Activated T-helper 1 cell treated with anti-CD3 and anti-CD28 coated beads, Interleukin-2, amount 50 U/mL, for 16 hours (primary cell): ENCODE data around the gene RAPGEF4.
"Not testable (repeated sequence)": the region's sequence is repeated elsewhere in the genome, so short reads cannot be mapped to it uniquely, and the experiment has no call there.

Experiments used
- DNase-seq, 2 donors: peaks; one replicate each; pipeline ENCODE4 v3.0.0-alpha.2; 2020; ENCODE audit warnings: low read depth in 1 of 2, low spot score in 1 of 2

RAPGEF4 gene

DNA sequence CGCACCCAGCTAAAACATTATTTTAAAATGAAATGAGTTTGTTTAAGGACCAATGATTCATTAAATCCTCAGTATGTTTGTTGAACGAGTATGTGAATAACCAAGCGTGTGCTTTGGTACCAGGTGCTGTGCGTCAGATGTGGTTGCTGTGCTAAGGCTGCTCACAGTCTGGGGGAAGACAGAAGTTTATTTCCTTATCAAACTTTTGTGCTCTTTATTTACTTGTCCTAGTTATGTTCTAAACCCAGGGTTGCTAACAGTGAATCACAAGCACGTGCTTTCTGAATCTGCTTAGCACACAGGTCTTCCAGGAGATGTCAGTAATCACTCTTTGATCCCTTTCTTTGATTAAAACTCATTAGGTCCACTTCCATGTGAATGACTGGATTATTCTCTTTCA is 37.0 kb downstream of the RAPGEF4 start:
- no peak for DNase-seq

GRCh38 chr2:172774302-172774701 is 38.7 kb downstream of the RAPGEF4 start:
- no peak for DNase-seq

DNA sequence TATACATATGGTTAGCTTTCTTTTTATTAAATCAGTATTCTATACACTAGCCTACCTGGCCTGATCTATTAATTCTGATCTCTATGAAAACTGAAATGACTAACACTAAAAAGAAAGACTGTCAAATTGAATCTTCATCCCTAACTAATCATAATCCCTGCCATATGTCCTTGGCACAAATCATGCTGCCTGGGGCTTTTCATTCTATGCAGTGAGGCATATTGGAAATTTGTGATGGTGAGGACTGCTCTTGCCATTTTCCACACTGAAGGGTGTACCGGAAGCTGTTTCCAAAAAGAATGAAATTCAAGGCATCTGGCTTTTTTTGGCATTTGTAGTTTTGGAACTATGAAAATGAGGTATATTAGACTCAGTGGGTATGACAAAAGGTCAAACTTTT is 39.7 kb downstream of the RAPGEF4 start:
- DNase-seq, result no peak

GRCh38 chr2:172777431-172777830 is 41.8 kb downstream of the RAPGEF4 start:
- no peak for DNase-seq

DNA sequence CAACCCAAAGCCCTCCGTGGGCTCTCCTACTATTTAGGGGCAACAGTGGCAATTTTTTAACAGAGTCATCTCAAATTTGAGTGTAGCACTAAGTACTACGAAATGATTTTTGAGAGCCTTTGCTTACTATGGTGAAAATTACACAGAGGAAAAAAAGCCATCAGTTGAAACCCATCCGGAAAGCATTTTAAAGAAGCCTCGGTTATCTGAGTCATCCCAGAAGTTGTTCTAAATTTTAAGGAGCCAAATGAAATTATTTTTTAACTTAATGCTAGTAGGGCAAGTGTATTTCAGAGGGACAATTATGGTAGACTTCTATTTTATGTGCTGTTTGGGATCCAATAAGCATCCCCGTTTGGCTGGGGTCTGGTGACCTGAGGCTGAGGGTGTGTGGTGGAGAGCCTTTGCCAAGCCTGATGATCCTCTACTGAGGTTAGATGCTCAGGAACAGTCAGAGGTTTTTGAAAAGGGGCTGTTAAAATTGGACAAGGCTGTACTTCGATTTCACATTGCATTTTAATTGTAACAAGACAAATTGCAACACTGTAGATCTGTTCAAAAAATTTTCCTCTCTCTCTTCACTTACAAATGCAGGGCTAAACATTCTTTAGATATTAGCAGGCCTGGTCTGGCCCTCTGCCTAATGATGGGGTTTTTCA is 47.0 kb downstream of the RAPGEF4 start:
- DNase-seq, result no peak

GRCh38 chr2:172783165-172783898 is 47.7 kb downstream of the RAPGEF4 start:
- no peak for DNase-seq

DNA sequence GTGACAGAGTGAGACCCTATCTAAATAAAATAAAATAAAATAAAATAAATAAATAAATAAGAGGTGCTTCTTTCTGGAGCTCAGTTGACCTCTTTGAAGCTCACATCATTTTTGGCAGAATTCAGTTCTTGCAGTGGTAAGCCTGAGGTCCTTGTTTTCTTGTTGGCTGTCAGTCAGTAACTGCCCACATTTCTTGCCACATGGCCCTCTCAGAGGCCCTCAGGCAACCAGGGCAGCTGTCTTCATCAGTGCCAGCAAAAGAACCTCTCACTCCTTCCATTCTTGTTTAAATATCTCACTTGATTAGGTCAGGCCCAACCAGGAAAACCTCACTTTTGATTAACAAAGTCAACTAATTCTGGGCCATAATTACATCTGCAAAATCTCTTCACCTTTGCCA is 53.2 kb downstream of the RAPGEF4 start:
- no peak for DNase-seq

DNA sequence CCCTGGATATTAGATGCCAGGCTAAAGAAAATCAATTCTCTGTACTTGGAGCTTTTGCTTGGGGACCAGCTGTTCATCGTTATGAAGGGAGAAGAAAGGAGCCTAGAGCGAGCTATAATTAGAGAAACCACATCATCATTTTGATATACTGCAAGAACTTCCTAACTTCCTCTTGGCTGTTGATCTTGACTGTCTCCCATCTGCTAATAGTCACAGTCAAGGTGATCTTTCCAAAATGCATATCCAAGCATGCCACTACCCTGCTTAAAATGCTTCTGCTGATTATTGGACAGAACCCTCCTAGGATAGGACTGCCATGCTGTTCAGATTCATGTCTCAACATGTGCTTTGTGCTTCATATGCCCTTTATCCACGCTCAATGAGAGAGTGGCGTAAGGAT is 54.8 kb downstream of the RAPGEF4 start:
- DNase-seq, result no peak

- no peak for DNase-seq
Measured at GRCh38 chr2:172791953-172792352, 56.3 kb downstream of the RAPGEF4 start.

DNA sequence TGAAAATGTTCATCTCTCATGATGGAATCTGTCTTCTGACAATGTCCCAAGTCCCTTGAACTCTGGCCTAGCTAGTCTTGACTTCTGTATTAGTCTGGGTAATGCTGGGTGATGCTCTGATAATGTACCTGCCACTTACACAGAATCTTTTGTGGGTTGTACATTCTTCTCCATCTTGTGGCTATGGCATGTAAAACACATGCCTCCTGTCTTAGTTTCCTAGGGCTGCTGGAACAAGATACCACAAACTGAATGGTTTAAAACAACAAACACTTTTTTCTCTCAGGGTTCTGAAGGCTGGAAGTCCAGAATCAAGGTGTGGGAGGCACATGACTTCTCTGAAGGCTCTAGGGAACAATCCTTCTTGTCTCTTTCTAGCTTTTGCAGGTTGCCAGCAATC is 57.1 kb downstream of the RAPGEF4 start:
- DNase-seq, result no peak

DNA sequence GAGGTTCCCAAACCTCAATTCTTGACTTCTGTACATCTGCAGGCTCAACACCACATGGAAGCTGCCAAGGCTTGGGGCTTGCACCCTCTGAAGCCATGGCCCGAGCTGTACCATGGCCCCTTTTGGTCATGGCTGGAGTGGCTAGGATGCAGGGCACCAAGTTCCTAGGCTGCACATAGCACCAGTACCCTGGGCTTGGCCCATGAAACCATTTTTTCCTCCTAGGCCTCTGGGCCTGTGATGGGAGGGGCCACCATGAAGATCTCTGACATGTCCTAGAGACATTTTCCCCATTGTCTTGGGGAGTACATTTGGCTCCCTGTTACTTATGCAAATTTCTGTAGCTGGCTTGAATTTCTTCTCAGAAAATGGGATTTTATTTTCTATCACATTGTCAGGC is 67.7 kb downstream of the RAPGEF4 start:
- DNase-seq, result not testable (repeated sequence)

DNA sequence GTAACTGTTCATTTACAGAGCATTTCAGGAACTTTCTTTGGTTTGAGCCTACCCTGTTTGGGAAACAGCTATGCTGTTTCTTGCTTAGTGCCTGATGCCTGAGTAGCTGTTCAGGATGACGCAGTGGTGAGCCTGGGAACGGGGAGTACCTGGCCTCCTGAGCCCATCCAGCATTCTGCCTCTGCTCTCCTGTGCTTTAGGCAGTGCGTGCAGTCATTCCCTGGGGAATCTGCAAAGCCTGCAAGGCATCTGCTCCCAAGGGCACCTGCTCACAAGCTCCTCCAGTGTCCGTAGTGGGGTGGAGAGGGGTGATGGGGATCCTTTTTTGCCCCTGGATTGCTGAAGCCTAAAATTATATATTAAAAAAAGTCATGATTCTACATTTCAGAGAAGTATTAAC is 68.8 kb downstream of the RAPGEF4 start:
- DNase-seq, result no peak

GRCh38 chr2:172806493-172806892 is 70.8 kb downstream of the RAPGEF4 start:
- no peak for DNase-seq

DNA sequence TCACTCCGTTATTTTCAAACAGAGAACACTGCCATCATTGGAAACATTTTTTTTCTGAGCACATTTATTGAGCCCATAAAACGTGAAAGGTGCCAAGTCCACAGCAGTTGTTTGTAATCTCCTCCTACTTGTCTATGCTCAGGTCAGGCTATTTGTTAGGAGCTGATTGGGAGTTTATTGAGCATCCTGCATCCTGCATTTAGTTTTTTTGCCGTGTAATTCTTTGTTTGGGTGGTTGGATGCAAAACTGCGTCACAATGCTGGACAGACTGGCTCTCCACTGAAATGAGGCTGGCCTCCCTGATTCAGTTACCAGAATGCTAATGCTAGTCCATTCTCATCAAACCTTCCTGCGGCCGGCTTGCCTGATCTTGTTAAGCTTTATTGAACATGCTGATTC is 71.4 kb downstream of the RAPGEF4 start:
- no peak for DNase-seq

DNA sequence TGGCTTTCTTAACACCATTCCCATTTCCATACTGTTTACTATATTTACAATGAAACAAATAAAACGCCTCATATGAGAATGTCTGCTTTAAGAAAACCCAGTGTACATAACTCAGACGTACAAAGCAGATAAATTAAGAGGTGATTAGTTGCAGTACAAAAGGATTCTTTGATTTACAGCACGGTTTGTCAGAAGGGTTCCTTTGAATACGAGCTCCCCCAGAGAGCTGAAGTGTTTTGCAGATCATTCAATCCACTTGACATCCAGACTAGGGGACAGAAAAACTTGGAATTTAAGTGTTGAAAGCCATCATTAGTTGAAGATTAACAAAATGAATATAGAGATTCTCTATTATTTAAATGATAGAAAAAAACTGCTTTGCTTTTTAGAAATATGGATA is 72.5 kb downstream of the RAPGEF4 start:
- DNase-seq, result no peak

DNA sequence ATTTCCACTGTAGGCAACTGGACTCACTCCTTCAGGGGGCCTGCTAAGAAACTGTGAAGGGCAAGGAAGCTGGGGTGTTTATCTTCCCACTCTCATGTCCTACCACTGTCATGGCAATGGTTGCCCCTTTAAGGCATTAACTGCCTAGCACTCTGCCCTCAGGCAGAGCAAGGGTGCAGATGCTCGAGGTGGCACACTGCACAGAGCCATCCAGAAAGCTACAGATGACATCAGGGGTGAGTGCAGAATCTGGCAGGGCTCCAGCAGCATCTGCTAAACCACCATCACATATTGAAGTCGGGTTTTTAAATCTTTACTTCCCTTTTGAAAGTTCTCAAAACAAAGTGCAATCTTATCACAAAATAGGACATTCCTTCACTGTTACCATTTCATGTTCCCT is 75.4 kb downstream of the RAPGEF4 start:
- DNase-seq, result no peak

- no peak for DNase-seq
Measured at GRCh38 chr2:172812158-172812744, 76.6 kb downstream of the RAPGEF4 start.

DNA sequence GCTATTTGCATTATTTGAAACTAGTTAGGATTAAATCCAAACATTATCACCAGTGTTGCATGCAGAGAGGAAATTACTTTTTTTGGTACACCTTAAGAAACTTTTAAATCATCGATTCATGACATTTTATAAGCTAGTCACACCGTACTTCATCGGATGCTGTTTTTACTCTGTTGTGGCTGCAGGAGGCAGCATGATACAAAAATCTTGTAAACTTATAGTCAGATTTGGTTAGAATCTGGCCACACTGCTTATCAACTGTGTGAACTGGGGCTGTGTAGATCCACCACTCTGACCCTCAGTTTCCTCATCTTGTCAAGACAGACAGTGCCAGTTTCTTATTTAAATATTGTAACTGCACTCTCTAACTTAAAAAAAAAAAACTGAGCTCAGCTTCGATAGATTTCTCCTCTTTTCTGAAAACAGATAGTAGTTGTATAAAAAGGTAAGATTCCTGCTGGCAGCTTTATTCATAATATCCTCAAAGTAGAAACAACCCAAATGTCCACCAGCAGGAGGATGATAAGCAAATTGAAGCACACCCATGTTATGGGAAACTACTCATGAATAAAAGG is 77.8 kb downstream of the RAPGEF4 start:
- DNase-seq, result no peak

- DNase-seq, result no peak
Measured at GRCh38 chr2:172817411-172817810, 81.8 kb downstream of the RAPGEF4 start.

GRCh38 chr2:172819943-172820342 is 84.3 kb downstream of the RAPGEF4 start:
- no peak for DNase-seq

- DNase-seq, result no peak
Measured at GRCh38 chr2:172821370-172822338, 86.0 kb downstream of the RAPGEF4 start.
